Fibroblast of lung (primary cell): Measurements from ENCODE around the gene NBPF1.
"Not testable (repeated sequence)": the region's sequence is repeated elsewhere in the genome, so short reads cannot be mapped to it uniquely, and the experiment has no call there.

ENCODE experiments used
- CTCF ChIP-seq, 2 donors: IDR thresholded peaks in 1 of 2; conservative IDR thresholded peaks in 1 of 2; 1 replicate in 1 of 2; 2 replicates in 1 of 2; pipeline ENCODE4 v1.5.1; 2011 to 2012; ENCODE audit warnings: low read length in 2 of 2, control low read depth in 1 of 2, inconsistent platforms in 1 of 2, low read depth in 1 of 2, mild to moderate bottlenecking in 1 of 2
- EZH2 ChIP-seq: IDR thresholded peaks from 2 replicates; pipeline ENCODE4 v1.5.1; 2012; ENCODE audit warnings: low read length, control low read depth, mild to moderate bottlenecking; ENCODE audit errors: missing control alignments

GRCh38 chr1:16565324-16565723, 48.0 kb downstream of the NBPF1 start:
- not testable (repeated sequence) for TF ChIP-seq EZH2; CTCF (conservative IDR thresholded peaks at IDR 0.05 in 1 of 2, IDR thresholded peaks at IDR 0.05 in 1 of 2; ENCODE audit: low read depth in 1 of 2, low read length in 2 of 2)
